Activated effector memory CD4-positive, alpha-beta T cell treated with anti-CD3 and anti-CD28 coated beads, Interleukin-2, amount 50 U/mL, for 16 hours (primary cell): Measurements from ENCODE around the gene IMMT.

Experiments
- DNase-seq: peaks from one replicate; pipeline ENCODE4 v3.0.0-alpha.2; 2020

Gene IMMT

DNA sequence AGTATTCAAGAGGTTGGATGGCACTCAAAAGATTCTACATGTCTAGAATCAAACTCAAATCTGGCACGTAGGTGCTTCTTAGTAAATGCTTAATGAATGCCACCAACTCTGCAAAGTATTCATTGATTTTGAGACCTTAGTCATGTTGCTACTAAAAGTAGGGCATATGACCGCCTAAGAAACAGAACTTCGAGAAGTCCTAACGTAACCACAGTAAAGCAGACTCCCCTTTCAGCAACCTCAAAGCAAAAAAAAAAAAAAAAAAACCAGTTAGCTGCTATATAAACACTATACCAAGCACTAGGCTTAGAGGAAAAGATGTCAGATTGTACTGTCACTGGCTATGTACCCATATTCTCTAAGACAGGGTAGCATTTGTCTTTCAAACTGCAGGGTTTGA, 55.3 kb downstream of the IMMT start:
- DNase-seq = no peak

DNA sequence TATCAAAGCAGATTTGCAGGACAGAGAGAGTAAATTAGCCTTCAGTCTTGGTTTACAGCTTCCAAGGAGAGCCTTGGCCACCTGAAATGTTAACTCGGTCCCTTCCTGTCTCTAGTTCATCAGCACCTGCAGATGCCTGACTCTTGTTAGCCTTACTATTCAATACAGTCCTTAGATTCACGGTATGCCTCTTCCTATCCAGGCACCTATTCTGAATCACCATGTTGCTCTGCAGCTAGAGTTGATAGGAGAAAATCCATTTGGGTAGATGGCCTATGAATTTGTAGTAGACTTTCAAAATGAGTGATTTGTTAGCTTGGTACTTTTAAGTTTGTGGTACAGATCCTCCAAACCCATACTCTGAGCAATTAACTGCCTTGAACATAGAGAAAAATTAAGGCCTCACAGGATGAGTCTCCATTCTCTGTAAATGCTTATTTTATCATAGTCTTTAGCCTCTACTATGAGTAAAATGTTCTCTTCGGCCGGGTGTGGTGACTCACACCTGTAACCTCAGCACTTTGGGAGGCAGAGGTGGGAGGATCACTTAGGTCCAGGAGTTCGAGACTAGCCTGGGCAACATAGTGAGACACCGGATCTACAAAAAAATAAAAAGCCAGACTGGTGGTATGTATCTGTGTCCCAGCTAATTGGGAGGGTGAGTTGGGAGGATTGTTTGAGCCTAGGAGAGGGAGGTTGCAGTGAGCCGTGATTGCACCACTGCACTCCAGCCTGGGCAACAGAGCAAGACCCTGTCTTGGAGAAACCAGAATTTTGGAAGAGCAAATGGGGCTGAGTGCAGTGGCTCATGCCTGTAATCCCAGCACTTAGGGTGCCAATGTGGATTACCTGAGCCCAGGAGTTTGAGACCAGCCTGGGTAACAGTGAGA, 56.3 kb downstream of the IMMT start:
- DNase-seq = no peak

DNA sequence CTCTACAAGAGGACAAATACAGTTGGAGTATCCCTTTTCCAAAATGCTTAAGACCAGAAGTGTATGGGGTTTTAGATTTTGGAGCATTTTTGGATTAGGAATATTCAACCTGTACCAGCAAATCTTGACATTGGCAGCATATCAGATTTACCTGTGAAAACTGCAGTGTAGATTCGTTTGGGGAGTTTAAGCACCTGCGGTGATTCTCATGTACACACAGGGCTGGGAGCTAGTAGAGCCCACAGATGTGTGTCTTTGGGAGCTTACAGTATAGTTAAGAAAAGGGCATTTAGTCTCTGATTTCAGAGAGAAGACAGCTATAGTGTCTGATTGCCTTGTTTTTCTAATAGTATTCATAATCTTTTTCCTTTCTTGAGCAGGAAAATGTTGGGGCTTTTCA, 59.1 kb downstream of the IMMT start:
- DNase-seq = no peak

DNA sequence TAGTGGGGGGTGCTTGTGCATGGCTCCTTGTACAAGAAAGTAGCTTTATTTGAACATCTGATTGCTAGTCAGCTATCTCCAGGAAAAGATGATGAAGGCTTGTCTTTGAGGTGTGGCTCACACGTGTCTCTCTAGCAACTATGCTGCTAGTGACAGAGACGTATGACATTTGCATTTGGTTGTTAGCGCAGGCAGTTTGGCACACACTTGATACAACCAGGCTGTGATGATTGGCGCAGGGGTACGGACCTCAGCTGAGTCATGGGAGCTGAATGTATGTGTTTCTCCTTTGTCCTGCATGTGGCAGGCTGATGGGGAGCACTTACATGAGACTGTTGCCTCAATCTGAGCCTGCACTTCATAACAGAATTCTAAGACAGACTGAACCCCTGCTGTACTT, 59.6 kb downstream of the IMMT start:
- no peak for DNase-seq

DNA sequence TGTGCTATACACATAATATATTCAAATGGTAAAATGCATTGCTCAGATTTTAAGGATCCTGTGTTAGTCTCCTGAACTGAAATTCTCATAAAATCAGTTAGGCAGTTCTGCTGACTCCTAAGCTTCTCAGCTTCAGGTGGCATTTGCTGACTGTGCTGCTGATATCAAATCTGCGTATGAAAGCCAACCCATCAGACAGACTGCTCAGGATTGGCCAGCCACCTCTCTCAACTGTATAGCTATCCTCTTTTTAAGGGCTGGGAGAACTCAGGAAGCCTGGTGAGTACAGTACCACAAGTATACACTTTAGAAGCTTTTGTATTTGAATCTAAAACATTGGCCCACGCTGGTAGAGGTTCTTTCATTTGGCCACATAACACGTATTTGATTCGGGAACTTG, 60.6 kb downstream of the IMMT start:
- no peak for DNase-seq

DNA sequence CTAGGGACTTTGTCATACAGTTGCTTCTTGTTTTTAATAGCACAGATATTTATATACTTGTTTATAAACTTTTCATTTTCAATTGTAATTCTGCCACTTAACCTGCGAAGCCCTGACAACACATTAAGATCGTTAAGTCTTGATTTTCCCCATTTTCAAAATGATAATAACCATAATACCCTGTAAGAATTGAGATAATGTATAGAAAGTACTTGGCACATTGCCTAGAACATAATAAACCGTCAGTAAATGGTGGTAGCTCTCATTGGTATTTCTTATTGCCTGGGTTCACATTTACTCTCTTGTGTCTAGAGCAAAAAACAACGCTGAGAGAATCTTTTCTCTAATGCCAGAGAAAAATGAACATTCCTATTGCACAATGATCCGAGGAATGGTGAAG, 70.6 kb downstream of the IMMT start:
- DNase-seq = no peak

DNA sequence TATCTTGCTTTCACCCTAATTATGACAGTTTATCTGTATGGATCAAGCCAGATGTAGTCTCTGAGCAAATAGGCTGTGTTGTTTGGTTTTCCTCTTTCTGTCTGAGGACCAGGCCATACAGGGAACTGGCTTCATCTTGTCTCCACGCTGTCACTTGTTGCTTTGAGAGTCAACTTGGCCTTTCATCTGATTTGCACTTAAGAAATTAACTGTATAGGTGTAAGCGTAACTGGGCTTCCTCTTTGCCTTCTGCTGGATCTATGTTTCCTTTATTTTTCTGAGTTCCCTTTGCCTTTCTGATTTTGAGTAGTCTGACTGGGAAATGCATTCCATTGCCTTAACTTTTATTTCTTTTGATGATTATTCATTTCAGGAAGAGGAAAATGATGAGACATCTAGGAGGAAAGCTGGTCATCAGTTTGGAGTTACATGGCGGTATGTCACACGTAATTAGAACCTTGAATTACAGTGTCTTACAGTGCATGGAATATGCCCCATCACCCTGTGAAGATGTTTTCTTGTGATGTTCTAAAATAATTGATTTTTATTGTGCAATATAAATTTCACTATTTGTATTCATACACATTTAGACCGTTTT, 71.8 kb downstream of the IMMT start:
- DNase-seq = no peak

DNA sequence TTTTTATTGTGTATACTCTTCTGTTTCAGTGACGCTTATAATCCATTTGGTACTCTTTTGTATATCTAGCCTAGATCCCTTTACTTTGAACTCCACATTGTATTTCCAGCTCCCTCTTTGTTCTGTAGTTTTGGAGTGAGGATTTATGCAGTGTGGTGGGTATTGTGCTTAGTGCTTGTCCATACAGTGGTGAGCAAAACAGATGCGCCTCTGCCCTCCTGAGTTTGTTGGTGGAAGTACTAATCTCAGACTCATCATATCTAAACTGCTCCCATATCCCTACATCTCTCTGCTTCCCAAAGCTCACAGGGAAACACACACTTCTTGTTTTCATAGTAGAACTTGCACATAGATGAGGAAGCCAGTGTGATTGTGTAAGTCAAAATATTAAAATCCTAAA, 77.1 kb downstream of the IMMT start:
- DNase-seq = no peak

DNA sequence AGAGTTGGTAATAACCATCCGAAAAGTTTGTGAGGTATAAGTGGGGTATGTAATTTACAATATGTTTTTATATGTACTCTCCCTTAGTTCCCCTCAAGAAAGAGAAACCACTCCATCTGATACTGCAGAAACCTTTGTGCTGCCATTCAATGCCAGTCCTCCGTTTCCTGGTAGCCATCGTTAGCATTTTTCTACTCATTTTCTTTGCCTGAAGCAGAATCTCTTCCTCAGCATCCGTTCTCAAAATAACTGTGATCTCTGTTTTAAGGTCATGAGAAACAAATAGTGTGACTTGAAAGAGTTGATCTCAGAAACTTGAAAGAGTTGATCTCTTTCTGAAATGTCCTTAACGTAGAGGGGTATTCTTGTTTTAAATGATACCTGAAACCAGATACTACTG, 88.2 kb downstream of the IMMT start:
- DNase-seq = no peak

DNA sequence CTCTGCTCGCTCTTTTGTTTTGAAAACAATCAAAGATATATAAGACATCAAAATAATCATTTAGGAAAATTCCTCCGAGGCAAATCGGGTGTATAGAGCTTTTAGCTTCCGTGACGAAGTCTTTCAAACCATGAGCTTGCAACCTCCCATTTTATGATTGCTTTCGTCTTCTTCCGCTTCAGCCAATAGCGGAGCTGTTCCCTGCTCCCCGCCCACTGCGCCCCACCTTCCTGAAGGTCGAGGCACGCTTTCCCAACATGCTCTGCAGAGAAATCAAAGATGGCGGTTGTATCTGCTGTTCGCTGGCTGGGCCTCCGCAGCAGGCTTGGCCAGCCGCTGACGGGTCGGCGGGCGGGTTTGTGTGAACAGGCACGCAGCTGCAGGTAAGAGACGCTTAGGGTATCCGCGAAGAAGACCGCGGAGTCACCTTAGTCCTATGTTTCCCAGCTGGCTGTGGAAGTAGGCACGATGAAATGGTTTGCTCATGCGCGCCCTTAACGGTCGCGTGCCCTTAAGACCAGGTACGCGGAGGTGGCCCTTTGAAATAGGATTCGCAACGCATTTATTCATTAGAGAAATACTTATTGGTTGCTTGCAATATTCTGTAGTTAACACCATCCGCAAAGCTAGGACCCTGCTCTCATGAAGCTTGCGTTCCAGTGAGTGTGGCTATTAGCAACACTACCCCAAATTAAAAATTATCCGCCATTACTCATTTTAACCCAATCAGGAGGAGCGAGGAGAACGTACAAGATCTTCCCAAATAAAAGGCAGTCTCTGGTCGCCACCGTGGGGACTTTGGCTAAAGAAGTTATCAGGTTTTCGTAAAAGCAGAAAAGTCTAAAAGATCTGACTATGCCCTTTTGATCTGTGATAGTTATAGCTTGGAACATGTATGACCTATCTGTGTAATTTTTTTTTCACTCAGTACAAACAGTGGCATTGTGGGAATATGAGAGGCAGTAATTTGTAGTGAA, 89.0 kb downstream of the IMMT start, which contains the start of gene PTCD3:
Gene PTCD3, plus strand, starts transcription at position 267 of the 977 bp plus-strand sequence. Its CDS starts 13 bp downstream, at position 280.
- DNase-seq = peak; percentile 98

DNA sequence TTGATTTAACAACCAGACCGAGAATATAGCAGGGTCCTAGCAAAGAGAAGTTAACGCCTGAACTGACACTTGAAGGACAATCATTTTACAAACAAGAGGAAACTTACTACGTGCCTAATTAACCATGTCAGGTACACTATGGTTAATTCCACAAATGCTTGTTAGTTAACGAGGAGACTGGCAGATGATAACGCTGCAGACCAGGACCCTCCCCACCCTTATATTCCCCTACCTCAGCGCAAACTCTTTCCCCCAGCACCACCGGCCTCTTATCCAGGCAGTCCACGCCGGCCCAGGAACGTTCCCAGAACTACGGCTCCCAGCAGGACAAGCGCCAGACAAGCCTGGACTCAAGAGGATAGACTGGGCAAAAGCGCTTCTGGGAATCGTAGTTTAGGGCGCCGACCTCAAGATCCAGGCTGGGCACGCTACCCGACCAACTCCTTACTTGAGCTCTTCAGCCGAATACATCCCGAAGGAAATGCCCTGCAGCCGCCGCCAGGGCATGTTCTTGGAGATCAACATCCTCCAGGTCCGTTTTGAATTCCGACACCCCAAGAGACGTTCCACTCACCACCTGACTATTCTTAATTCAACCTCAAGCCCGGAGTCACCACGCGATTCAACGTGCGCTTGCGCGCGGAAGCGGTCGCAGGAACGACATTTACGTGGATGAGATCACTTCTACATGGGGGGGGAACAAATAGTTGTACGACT, 89.9 kb downstream of the IMMT start, which contains the start of gene POLR1A:
Gene POLR1A, minus strand, starts transcription at position 635 of the 717 bp plus-strand sequence. Its CDS starts 110 bp downstream, at position 525.
- DNase-seq = peak; percentile 94

DNA sequence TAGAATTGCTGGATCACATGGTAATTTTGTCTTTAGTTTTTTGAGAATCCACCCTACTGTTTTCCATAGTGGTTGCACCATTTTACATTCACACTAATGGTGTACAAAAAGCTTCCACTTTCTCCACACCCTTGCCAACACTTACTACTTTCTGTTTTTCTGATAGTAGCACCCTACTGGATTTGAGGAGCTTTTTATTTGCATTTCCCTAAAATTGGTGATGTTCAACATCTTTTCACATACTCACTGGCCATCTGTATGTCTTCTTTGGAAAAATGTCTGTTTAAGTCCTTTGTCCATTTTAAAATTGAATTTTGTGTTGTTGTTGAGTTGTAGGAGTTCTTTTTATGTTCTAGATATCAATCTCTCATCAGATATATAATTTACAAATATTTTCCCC, 93.1 kb downstream of the IMMT start:
- no peak for DNase-seq

DNA sequence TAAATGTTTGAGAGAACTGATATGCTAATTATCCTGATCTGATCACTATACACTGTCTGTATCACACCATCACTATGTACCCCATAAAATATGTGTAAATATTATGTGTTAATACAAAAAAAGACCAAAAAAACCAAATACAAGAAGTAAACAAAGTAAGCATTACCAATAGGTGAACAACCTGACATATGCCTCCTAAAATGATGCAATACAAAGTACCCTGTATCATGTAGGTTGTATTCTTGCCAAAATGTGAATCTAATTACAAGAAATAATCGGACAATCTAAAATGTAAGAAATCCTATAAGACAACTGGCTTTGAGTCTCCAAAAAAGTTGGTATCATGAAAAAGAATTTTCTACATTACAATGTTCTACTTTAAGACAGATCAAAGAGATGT, 97.3 kb downstream of the IMMT start:
- no peak for DNase-seq

DNA sequence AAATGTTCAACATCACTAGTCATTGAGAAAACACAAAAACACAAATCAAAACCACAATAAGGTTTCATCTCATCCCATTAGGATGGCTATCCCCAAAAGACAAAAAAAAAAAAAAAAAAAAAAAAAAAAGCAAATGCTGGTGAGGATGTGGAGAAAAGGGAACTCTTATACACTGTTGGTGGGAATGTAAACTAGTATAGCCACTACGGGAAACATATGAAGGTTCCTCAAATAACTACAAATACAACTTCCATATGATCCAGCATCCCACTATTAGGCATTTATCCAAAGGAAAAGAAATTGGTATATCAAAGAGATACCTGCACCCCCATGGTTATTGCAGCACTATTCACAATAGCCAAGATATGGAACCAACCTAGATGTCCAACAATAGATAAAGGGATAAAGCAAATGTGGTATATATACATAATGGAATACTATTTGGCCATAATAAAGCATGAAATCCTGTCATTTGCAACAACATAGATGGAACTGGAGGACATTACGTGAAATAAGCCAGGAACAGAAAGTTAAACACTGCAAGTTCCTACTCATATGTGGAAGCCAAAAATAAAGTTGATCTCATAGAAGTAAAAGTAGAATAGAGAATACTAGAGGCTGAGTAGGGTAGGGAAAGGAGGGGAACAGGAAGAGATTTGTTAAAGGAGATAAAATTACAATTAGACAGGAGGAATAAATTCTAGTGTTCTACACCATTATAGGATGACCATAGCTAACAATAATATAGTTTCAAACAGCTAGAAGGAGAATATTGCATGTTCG, 98.0 kb downstream of the IMMT start:
- no peak for DNase-seq

DNA sequence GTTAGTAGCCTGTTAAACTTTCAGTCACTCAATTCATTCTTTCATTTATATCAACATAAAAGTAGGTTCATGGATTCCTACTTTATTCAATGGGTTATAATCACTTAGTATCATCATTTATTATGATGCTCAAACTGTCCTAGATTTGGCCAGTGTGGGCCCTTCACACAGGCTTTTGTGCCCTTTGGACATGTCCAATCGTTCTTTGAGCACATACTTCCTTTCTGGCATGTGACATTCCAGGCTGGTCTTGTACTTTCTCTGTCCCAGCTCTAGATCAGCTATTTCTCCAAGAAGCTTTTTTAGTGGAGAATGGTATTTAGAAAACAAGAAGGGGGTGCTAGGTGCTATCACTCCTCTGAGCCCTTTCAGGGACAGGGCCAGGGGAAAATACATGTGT, 101.0 kb downstream of the IMMT start:
- no peak for DNase-seq
